Measurements from ENCODE around the gene GSTT2. TPM values are rescaled to one million over a fixed set of nuclear protein-coding genes. Genes with fewer than 3 reads are reported as not detected.

The GSTT2 gene
- total and polyA plus RNA-seq, 10 donors: 0.16 to 1.3 (median 0.44) TPM; not detected in 5

GRCh38 chr22:24007253-24008021 lies 27.5 kb downstream of the GSTT2 start:
- Histone ChIP-seq H3K36me3 (no peaks in the 10 kb centered on the region), H3K27ac (no peak overlapping the region), H3K27me3 (replicated peaks in 1 of 7) (no peaks in the 10 kb centered on the region), H3K4me1 (peaks cover 4 to 17% (median 16%) of the 10 kb centered on the region in 6 donors), H3K9me3 (no peaks in the 10 kb centered on the region), H3K4me3 (no peak overlapping the region)
- intact Hi-C loops (cut with DNase I; ENCODE audit: low total_unique reads): no loop called here
- no peak for DNase-seq
- WGBS, 5 donors: 76 to 89% (median 81%) methylated on average over 8 of the region's 8 CpGs
- TF ChIP-seq POLR2A (IDR thresholded peaks at IDR 0.05): no peak
- TF ChIP-seq CTCF (IDR thresholded peaks at IDR 0.05 in 8 of 11, conservative IDR thresholded peaks at IDR 0.05 in 3 of 11): no peak
- TF ChIP-seq POLR2AphosphoS5 (IDR thresholded peaks at IDR 0.05): no peak

- no peaks in the 10 kb centered on the region for H3K27me3 ChIP-seq (replicated peaks in 1 of 7)
- TF ChIP-seq POLR2AphosphoS5 (IDR thresholded peaks at IDR 0.05) (no peak), POLR2A (IDR thresholded peaks at IDR 0.05) (no peak), CTCF (IDR thresholded peaks at IDR 0.05 in 8 of 11, conservative IDR thresholded peaks at IDR 0.05 in 3 of 11) (no peak)
- intact Hi-C loops (cut with DNase I; ENCODE audit: low total_unique reads): no loop called here
- H3K27ac ChIP-seq: no peak overlapping the region
- no peaks in the 10 kb centered on the region for H3K36me3 ChIP-seq
- no peaks in the 10 kb centered on the region for H3K9me3 ChIP-seq
- H3K4me1 ChIP-seq: peaks cover 6 to 22% (median 21%) of the 10 kb centered on the region in 6 donors
- 71 to 88% (median 81%) methylated on average over 1 of the region's 1 CpG for WGBS, 5 donors
- no peak overlapping the region for H3K4me3 ChIP-seq
- no peak for DNase-seq
Measured at GRCh38 chr22:24008022-24008283, 28.0 kb downstream of the GSTT2 start.

- H3K27ac ChIP-seq: no peak overlapping the region
- DNase-seq: no peak
- H3K4me3 ChIP-seq: no peak overlapping the region
- 85 to 95% (median 88%) methylated on average over 6 of the region's 6 CpGs for WGBS, 5 donors
- no peaks in the 10 kb centered on the region for H3K27me3 ChIP-seq (replicated peaks in 1 of 7)
- TF ChIP-seq POLR2A (IDR thresholded peaks at IDR 0.05) (no peak), POLR2AphosphoS5 (IDR thresholded peaks at IDR 0.05) (no peak), CTCF (IDR thresholded peaks at IDR 0.05 in 8 of 11, conservative IDR thresholded peaks at IDR 0.05 in 3 of 11) (no peak)
- peaks cover 6 to 29% (median 27%) of the 10 kb centered on the region in 6 donors for H3K4me1 ChIP-seq
- intact Hi-C loops (cut with DNase I; ENCODE audit: low total_unique reads): no loop called here
- no peaks in the 10 kb centered on the region for H3K36me3 ChIP-seq
- H3K9me3 ChIP-seq: no peaks in the 10 kb centered on the region
Measured at GRCh38 chr22:24008381-24009226, 28.7 kb downstream of the GSTT2 start.
